ENCODE results near the gene FAAP100. TPM values are rescaled to one million over a fixed set of nuclear protein-coding genes. Genes with fewer than 3 reads are reported as not detected.

FAAP100 gene
- total RNA-seq, 1 experiment from 2014 or later: 54.7 TPM

DNA sequence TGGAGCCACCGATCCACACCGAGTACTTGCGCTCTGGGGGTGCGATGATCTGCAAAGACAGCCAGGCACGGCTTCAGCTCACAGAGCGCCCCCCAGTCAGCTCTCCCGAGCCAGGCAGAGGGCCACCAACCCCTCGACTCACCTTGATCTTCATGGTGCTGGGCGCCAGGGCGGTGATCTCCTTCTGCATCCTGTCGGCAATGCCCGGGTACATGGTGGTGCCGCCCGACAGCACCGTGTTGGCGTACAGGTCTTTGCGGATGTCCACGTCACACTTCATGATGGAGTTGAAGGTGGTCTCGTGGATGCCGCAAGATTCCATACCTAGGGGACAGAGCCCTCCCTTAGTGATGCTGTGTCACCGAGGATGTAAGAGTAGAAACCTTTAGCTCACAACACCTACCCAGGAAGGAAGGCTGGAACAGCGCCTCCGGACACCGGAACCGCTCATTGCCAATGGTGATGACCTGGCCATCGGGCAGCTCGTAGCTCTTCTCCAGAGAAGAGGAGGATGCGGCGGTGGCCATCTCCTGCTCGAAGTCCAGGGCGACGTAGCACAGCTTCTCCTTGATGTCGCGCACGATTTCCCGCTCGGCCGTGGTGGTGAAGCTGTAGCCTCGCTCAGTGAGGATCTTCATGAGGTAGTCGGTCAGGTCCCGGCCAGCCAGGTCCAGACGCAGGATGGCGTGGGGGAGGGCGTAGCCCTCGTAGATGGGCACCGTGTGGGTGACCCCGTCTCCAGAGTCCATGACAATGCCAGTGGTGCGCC, 41.2 kb downstream of the FAAP100 start (continued):
- TF ChIP-seq, protein P1, sequence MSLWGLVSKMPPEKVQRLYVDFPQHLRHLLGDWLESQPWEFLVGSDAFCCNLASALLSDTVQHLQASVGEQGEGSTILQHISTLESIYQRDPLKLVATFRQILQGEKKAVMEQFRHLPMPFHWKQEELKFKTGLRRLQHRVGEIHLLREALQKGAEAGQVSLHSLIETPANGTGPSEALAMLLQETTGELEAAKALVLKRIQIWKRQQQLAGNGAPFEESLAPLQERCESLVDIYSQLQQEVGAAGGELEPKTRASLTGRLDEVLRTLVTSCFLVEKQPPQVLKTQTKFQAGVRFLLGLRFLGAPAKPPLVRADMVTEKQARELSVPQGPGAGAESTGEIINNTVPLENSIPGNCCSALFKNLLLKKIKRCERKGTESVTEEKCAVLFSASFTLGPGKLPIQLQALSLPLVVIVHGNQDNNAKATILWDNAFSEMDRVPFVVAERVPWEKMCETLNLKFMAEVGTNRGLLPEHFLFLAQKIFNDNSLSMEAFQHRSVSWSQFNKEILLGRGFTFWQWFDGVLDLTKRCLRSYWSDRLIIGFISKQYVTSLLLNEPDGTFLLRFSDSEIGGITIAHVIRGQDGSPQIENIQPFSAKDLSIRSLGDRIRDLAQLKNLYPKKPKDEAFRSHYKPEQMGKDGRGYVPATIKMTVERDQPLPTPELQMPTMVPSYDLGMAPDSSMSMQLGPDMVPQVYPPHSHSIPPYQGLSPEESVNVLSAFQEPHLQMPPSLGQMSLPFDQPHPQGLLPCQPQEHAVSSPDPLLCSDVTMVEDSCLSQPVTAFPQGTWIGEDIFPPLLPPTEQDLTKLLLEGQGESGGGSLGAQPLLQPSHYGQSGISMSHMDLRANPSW (CRISPR knock-in tag; conservative IDR thresholded peaks at IDR 0.05; ENCODE audit: low read depth): no peak
- no peak for TF ChIP-seq MYBL2 (CRISPR knock-in tag; IDR thresholded peaks at IDR 0.05)
- TF ChIP-seq, protein P2, sequence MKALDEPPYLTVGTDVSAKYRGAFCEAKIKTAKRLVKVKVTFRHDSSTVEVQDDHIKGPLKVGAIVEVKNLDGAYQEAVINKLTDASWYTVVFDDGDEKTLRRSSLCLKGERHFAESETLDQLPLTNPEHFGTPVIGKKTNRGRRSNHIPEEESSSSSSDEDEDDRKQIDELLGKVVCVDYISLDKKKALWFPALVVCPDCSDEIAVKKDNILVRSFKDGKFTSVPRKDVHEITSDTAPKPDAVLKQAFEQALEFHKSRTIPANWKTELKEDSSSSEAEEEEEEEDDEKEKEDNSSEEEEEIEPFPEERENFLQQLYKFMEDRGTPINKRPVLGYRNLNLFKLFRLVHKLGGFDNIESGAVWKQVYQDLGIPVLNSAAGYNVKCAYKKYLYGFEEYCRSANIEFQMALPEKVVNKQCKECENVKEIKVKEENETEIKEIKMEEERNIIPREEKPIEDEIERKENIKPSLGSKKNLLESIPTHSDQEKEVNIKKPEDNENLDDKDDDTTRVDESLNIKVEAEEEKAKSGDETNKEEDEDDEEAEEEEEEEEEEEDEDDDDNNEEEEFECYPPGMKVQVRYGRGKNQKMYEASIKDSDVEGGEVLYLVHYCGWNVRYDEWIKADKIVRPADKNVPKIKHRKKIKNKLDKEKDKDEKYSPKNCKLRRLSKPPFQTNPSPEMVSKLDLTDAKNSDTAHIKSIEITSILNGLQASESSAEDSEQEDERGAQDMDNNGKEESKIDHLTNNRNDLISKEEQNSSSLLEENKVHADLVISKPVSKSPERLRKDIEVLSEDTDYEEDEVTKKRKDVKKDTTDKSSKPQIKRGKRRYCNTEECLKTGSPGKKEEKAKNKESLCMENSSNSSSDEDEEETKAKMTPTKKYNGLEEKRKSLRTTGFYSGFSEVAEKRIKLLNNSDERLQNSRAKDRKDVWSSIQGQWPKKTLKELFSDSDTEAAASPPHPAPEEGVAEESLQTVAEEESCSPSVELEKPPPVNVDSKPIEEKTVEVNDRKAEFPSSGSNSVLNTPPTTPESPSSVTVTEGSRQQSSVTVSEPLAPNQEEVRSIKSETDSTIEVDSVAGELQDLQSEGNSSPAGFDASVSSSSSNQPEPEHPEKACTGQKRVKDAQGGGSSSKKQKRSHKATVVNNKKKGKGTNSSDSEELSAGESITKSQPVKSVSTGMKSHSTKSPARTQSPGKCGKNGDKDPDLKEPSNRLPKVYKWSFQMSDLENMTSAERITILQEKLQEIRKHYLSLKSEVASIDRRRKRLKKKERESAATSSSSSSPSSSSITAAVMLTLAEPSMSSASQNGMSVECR (CRISPR knock-in tag; IDR thresholded peaks at IDR 0.05; ENCODE audit: borderline replicate concordance): 0 out of 2 replicates have a peak, but pooled peaks have one; percentile 26
- TF ChIP-seq OVOL2 (CRISPR knock-in tag; IDR thresholded peaks at IDR 0.05; ENCODE audit: borderline replicate concordance): no peak
- TF ChIP-seq TEAD4 (CRISPR knock-in tag; IDR thresholded peaks at IDR 0.05): no peak
- no peak for TF ChIP-seq ELF4 (CRISPR knock-in tag; IDR thresholded peaks at IDR 0.05; ENCODE audit: low read depth)
- TF ChIP-seq CREM (CRISPR knock-in tag; IDR thresholded peaks at IDR 0.05): no peak
- TF ChIP-seq, protein P3, sequence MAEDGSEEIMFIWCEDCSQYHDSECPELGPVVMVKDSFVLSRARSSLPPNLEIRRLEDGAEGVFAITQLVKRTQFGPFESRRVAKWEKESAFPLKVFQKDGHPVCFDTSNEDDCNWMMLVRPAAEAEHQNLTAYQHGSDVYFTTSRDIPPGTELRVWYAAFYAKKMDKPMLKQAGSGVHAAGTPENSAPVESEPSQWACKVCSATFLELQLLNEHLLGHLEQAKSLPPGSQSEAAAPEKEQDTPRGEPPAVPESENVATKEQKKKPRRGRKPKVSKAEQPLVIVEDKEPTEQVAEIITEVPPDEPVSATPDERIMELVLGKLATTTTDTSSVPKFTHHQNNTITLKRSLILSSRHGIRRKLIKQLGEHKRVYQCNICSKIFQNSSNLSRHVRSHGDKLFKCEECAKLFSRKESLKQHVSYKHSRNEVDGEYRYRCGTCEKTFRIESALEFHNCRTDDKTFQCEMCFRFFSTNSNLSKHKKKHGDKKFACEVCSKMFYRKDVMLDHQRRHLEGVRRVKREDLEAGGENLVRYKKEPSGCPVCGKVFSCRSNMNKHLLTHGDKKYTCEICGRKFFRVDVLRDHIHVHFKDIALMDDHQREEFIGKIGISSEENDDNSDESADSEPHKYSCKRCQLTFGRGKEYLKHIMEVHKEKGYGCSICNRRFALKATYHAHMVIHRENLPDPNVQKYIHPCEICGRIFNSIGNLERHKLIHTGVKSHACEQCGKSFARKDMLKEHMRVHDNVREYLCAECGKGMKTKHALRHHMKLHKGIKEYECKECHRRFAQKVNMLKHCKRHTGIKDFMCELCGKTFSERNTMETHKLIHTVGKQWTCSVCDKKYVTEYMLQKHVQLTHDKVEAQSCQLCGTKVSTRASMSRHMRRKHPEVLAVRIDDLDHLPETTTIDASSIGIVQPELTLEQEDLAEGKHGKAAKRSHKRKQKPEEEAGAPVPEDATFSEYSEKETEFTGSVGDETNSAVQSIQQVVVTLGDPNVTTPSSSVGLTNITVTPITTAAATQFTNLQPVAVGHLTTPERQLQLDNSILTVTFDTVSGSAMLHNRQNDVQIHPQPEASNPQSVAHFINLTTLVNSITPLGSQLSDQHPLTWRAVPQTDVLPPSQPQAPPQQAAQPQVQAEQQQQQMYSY (CRISPR knock-in tag; IDR thresholded peaks at IDR 0.05): no peak
- TF ChIP-seq, protein P4, sequence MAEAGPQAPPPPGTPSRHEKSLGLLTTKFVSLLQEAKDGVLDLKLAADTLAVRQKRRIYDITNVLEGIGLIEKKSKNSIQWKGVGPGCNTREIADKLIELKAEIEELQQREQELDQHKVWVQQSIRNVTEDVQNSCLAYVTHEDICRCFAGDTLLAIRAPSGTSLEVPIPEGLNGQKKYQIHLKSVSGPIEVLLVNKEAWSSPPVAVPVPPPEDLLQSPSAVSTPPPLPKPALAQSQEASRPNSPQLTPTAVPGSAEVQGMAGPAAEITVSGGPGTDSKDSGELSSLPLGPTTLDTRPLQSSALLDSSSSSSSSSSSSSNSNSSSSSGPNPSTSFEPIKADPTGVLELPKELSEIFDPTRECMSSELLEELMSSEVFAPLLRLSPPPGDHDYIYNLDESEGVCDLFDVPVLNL (CRISPR knock-in tag; IDR thresholded peaks at IDR 0.05; ENCODE audit: borderline replicate concordance, low read depth): no peak
- TF ChIP-seq, protein P5, sequence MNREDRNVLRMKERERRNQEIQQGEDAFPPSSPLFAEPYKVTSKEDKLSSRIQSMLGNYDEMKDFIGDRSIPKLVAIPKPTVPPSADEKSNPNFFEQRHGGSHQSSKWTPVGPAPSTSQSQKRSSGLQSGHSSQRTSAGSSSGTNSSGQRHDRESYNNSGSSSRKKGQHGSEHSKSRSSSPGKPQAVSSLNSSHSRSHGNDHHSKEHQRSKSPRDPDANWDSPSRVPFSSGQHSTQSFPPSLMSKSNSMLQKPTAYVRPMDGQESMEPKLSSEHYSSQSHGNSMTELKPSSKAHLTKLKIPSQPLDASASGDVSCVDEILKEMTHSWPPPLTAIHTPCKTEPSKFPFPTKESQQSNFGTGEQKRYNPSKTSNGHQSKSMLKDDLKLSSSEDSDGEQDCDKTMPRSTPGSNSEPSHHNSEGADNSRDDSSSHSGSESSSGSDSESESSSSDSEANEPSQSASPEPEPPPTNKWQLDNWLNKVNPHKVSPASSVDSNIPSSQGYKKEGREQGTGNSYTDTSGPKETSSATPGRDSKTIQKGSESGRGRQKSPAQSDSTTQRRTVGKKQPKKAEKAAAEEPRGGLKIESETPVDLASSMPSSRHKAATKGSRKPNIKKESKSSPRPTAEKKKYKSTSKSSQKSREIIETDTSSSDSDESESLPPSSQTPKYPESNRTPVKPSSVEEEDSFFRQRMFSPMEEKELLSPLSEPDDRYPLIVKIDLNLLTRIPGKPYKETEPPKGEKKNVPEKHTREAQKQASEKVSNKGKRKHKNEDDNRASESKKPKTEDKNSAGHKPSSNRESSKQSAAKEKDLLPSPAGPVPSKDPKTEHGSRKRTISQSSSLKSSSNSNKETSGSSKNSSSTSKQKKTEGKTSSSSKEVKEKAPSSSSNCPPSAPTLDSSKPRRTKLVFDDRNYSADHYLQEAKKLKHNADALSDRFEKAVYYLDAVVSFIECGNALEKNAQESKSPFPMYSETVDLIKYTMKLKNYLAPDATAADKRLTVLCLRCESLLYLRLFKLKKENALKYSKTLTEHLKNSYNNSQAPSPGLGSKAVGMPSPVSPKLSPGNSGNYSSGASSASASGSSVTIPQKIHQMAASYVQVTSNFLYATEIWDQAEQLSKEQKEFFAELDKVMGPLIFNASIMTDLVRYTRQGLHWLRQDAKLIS (CRISPR knock-in tag; IDR thresholded peaks at IDR 0.05; ENCODE audit: borderline replicate concordance): no peak
- TF ChIP-seq, protein P6, sequence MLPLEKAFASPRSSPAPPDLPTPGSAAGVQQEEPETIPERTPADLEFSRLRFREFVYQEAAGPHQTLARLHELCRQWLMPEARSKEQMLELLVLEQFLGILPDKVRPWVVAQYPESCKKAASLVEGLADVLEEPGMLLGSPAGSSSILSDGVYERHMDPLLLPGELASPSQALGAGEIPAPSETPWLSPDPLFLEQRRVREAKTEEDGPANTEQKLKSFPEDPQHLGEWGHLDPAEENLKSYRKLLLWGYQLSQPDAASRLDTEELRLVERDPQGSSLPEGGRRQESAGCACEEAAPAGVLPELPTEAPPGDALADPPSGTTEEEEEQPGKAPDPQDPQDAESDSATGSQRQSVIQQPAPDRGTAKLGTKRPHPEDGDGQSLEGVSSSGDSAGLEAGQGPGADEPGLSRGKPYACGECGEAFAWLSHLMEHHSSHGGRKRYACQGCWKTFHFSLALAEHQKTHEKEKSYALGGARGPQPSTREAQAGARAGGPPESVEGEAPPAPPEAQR (CRISPR knock-in tag; IDR thresholded peaks at IDR 0.05): no peak
- TF ChIP-seq ZNF232 (CRISPR knock-in tag; IDR thresholded peaks at IDR 0.05): 0 out of 2 replicates have a peak, but pooled peaks have one; percentile 52
- no peak for TF ChIP-seq TEAD1 (CRISPR knock-in tag; IDR thresholded peaks at IDR 0.05)
- TF ChIP-seq GRHL2 (CRISPR knock-in tag; IDR thresholded peaks at IDR 0.05; ENCODE audit: insufficient replicate concordance, severe bottlenecking): no peak
